Astrocyte of the spinal cord (primary cell): ENCODE data around the gene ATP1A2.

Experiments
- DNase-seq: peaks from one replicate; pipeline ENCODE4 v3.0.0; 2011; ENCODE audit warnings: low read depth, low spot score
- H3K4me3 ChIP-seq: 2 replicates; pipeline ENCODE4 v1.5.1; 2011; ENCODE audit warnings: low read depth, mild to moderate bottlenecking, low read length, moderate library complexity
- CTCF ChIP-seq: IDR thresholded peaks from 2 replicates; pipeline ENCODE4 v1.5.1; 2012; ENCODE audit warnings: low read depth, mild to moderate bottlenecking, low read length, inconsistent platforms
- in situ Hi-C: cut with HindIII; loops from 2 replicates; pipeline ENCODE4 v1.10.0; 2017; ENCODE audit warnings: low sequenced_read_pairs

ATP1A2 gene

GRCh38 chr1:160154790-160155189, 39.2 kb downstream of the ATP1A2 start:
- in situ Hi-C loops = no loop called here
- TF ChIP-seq CTCF = no peak
- H3K4me3 ChIP-seq = no peak overlapping the region
- DNase-seq = no peak

- no peak for DNase-seq
- TF ChIP-seq CTCF = no peak
- in situ Hi-C loops = no loop called here
- H3K4me3 ChIP-seq = no peak overlapping the region
Measured at GRCh38 chr1:160156361-160156760, 40.8 kb downstream of the ATP1A2 start.

GRCh38 chr1:160157174-160157573, 41.6 kb downstream of the ATP1A2 start:
- no peak for TF ChIP-seq CTCF
- DNase-seq = no peak
- in situ Hi-C loops = no loop called here
- H3K4me3 ChIP-seq = no peak overlapping the region

- H3K4me3 ChIP-seq = no peak overlapping the region
- TF ChIP-seq CTCF = no peak
- DNase-seq = no peak
- in situ Hi-C loops = no loop called here
Measured at GRCh38 chr1:160158031-160158430, 42.5 kb downstream of the ATP1A2 start.

GRCh38 chr1:160158534-160158933, 43.0 kb downstream of the ATP1A2 start:
- TF ChIP-seq CTCF = no peak

GRCh38 chr1:160159846-160160245, 44.3 kb downstream of the ATP1A2 start:
- no peak for TF ChIP-seq CTCF
- no peak for DNase-seq
- no peak overlapping the region for H3K4me3 ChIP-seq
- in situ Hi-C loops = no loop called here

More at GRCh38 chr1:160158534-160158933, 43.0 kb downstream of the ATP1A2 start:
- DNase-seq = no peak
- in situ Hi-C loops = no loop called here
- no peak overlapping the region for H3K4me3 ChIP-seq

- DNase-seq = peak; percentile 38
- TF ChIP-seq CTCF = peak; percentile 68
- in situ Hi-C loops = no loop called here
- H3K4me3 ChIP-seq = no peak overlapping the region
Measured at GRCh38 chr1:160161965-160162705, 46.6 kb downstream of the ATP1A2 start.
